Epithelial cell of proximal tubule (primary cell): Measurements from ENCODE around the gene TMEM141. TPM values are rescaled to one million over a fixed set of nuclear protein-coding genes. Genes with fewer than 3 reads are reported as not detected.
A peak's percentile ranks its signal among the peaks of the same experiment; 100 is the strongest.
"Not testable (repeated sequence)": the region's sequence is repeated elsewhere in the genome, so short reads cannot be mapped to it uniquely, and the experiment has no call there.

ENCODE experiments used
- DNase-seq: peaks from one replicate; pipeline ENCODE4 v3.0.0-alpha.2; 2011; ENCODE audit warnings: low read depth
- H3K4me3 ChIP-seq: 2 replicates; pipeline ENCODE4 v1.5.1; 2011; ENCODE audit warnings: low read depth, mild to moderate bottlenecking, low read length
- CTCF ChIP-seq: conservative IDR thresholded peaks from 2 replicates; pipeline ENCODE4 v1.5.1; 2012; ENCODE audit warnings: low read depth, mild to moderate bottlenecking, low read length
- total RNA-seq: library from RNA; depleted of rRNA; stranded (reverse); fragments of >200 nt; gene quantifications from 2 replicates; pipeline ENCODE4 v1.2.3, GENCODE V29; 2015

Gene TMEM141
- total RNA-seq, 1 donor from 2014 or later: 108 TPM

GRCh38 chr9:136765041-136765440 is 26.1 kb upstream of the TMEM141 start:
- no peak for DNase-seq
- no peak for TF ChIP-seq CTCF
- no peak overlapping the region for H3K4me3 ChIP-seq

GRCh38 chr9:136765745-136766409 is 25.3 kb upstream of the TMEM141 start:
- not testable (repeated sequence) for DNase-seq, H3K4me3 ChIP-seq

GRCh38 chr9:136766410-136767120 is 24.6 kb upstream of the TMEM141 start:
- H3K4me3 ChIP-seq: not testable (repeated sequence)
- DNase-seq: peak; percentile 20
- TF ChIP-seq CTCF: peak; percentile 50

- peak; percentile 59 for TF ChIP-seq CTCF
- no peak for DNase-seq
- H3K4me3 ChIP-seq: no peak overlapping the region
These were observed 21.4 kb upstream of the TMEM141 start for GRCh38 chr9:136769710-136770191.

GRCh38 chr9:136771907-136772415 is 19.2 kb upstream of the TMEM141 start:
- no peak overlapping the region for H3K4me3 ChIP-seq
- no peak for TF ChIP-seq CTCF
- no peak for DNase-seq

- DNase-seq: no peak
- no peak for TF ChIP-seq CTCF
- no peak overlapping the region for H3K4me3 ChIP-seq
These were observed 17.6 kb upstream of the TMEM141 start for GRCh38 chr9:136773386-136774044.

GRCh38 chr9:136774416-136775045 is 16.6 kb upstream of the TMEM141 start:
- TF ChIP-seq CTCF: no peak
- no peak for DNase-seq

More at GRCh38 chr9:136774416-136775045, 16.6 kb upstream of the TMEM141 start:
- no peak overlapping the region for H3K4me3 ChIP-seq
